Measurements from ENCODE around the gene PHPT1. TPM values are rescaled to one million over a fixed set of nuclear protein-coding genes. Genes with fewer than 3 reads are reported as not detected.

The PHPT1 gene
- total and polyA plus RNA-seq, 2 of the 13 experiments (the other 11 are each of a cell fraction or from before 2014, with no cell fraction given), result 189 to 192 TPM

DNA sequence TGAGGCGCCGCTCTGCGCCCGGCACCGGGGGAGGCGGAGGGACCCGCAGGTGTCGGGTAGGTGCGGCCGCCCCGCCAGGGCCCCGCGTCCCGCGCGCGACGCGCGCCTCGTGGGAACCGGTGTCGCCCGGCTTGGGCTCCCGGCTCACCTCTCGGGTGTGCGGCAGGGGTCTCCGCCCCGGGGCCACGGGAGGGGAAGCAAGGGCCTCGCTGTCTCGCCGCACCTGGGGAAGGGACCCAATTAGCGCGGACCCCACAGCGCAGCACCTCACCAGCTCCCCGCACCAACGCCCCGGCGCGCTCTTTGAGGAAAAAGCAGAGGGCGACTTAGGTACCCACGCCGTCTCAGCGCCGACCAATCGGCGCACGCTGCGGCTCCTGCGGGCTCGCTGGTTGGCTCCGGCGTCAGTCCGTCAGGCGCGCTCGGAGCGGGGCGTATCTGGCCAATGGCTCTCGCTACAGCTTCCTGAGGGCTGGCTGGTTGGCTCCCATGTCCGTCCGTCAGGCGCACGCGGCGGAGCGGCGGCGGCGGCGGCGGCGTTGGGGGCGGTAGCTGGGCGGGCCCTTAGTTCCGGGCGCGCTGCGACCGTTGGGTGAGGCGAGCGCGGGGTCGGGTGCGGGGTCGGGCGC is 36.9 kb downstream of the PHPT1 start, which contains the start of gene TRAF2 (continued):
- TF ChIP-seq, protein P1, sequence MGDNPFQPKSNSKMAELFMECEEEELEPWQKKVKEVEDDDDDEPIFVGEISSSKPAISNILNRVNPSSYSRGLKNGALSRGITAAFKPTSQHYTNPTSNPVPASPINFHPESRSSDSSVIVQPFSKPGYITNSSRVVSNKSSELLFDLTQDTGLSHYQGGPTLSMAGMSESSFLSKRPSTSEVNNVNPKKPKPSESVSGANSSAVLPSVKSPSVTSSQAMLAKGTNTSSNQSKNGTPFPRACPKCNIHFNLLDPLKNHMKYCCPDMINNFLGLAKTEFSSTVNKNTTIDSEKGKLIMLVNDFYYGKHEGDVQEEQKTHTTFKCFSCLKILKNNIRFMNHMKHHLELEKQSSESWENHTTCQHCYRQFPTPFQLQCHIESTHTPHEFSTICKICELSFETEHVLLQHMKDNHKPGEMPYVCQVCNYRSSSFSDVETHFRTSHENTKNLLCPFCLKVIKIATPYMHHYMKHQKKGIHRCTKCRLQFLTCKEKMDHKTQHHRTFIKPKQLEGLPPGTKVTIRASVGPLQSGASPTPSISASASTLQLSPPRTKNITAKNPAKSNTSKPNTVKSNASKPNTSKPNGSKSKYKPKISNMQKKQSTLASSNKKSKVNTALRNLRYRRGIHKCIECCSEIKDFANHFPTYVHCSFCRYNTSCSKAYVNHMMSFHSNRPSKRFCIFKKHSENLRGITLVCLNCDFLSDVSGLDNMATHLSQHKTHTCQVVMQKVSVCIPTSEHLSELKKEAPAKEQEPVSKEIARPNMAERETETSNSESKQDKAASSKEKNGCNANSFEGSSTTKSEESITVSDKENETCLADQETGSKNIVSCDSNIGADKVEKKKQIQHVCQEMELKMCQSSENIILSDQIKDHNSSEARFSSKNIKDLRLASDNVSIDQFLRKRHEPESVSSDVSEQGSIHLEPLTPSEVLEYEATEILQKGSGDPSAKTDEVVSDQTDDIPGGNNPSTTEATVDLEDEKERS (CRISPR knock-in tag; IDR thresholded peaks at IDR 0.05), result no peak
- TF ChIP-seq, protein P2, sequence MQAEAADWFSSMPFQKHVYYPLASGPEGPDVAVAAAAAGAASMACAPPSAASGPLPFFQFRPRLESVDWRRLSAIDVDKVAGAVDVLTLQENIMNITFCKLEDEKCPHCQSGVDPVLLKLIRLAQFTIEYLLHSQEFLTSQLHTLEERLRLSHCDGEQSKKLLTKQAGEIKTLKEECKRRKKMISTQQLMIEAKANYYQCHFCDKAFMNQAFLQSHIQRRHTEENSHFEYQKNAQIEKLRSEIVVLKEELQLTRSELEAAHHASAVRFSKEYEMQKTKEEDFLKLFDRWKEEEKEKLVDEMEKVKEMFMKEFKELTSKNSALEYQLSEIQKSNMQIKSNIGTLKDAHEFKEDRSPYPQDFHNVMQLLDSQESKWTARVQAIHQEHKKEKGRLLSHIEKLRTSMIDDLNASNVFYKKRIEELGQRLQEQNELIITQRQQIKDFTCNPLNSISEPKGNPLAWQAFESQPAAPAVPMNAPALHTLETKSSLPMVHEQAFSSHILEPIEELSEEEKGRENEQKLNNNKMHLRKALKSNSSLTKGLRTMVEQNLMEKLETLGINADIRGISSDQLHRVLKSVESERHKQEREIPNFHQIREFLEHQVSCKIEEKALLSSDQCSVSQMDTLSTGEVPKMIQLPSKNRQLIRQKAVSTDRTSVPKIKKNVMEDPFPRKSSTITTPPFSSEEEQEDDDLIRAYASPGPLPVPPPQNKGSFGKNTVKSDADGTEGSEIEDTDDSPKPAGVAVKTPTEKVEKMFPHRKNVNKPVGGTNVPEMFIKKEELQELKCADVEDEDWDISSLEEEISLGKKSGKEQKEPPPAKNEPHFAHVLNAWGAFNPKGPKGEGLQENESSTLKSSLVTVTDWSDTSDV (CRISPR knock-in tag; IDR thresholded peaks at IDR 0.05), result no peak
- TF ChIP-seq NBN (conservative IDR thresholded peaks at IDR 0.05), result no peak
- no peak for TF ChIP-seq ASH2L (IDR thresholded peaks at IDR 0.05; ENCODE audit: insufficient read length, low read depth, low read length)
- TF ChIP-seq MAF1 (CRISPR knock-in tag; IDR thresholded peaks at IDR 0.05; ENCODE audit: borderline replicate concordance), result peak; percentile 70; the same call in 1 of the 2 replicates
- TF ChIP-seq, protein P3, sequence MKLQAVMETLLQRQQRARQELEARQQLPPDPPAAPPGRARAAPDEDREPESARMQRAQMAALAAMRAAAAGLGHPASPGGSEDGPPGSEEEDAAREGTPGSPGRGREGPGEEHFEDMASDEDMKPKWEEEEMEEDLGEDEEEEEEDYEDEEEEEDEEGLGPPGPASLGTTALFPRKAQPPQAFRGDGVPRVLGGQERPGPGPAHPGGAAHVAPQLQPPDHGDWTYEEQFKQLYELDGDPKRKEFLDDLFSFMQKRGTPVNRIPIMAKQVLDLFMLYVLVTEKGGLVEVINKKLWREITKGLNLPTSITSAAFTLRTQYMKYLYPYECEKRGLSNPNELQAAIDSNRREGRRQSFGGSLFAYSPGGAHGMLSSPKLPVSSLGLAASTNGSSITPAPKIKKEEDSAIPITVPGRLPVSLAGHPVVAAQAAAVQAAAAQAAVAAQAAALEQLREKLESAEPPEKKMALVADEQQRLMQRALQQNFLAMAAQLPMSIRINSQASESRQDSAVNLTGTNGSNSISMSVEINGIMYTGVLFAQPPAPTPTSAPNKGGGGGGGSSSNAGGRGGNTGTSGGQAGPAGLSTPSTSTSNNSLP (IDR thresholded peaks at IDR 0.05; ENCODE audit: low read depth, low read length), result no peak
- TF ChIP-seq ZNF383 (CRISPR knock-in tag; IDR thresholded peaks at IDR 0.05; ENCODE audit: borderline replicate concordance), result no peak
- no peak for TF ChIP-seq ZNF296 (CRISPR knock-in tag; conservative IDR thresholded peaks at IDR 0.05)
- TF ChIP-seq, protein P4, sequence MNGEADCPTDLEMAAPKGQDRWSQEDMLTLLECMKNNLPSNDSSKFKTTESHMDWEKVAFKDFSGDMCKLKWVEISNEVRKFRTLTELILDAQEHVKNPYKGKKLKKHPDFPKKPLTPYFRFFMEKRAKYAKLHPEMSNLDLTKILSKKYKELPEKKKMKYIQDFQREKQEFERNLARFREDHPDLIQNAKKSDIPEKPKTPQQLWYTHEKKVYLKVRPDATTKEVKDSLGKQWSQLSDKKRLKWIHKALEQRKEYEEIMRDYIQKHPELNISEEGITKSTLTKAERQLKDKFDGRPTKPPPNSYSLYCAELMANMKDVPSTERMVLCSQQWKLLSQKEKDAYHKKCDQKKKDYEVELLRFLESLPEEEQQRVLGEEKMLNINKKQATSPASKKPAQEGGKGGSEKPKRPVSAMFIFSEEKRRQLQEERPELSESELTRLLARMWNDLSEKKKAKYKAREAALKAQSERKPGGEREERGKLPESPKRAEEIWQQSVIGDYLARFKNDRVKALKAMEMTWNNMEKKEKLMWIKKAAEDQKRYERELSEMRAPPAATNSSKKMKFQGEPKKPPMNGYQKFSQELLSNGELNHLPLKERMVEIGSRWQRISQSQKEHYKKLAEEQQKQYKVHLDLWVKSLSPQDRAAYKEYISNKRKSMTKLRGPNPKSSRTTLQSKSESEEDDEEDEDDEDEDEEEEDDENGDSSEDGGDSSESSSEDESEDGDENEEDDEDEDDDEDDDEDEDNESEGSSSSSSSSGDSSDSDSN (CRISPR knock-in tag; IDR thresholded peaks at IDR 0.05), result peak; percentile 45; the same call in 1 of the 2 replicates

Measured in HepG2 (cell line).